ENCODE results near the gene LRWD1.
"Not testable (repeated sequence)": the region's sequence is repeated elsewhere in the genome, so short reads cannot be mapped to it uniquely, and the experiment has no call there.

LRWD1 gene

DNA sequence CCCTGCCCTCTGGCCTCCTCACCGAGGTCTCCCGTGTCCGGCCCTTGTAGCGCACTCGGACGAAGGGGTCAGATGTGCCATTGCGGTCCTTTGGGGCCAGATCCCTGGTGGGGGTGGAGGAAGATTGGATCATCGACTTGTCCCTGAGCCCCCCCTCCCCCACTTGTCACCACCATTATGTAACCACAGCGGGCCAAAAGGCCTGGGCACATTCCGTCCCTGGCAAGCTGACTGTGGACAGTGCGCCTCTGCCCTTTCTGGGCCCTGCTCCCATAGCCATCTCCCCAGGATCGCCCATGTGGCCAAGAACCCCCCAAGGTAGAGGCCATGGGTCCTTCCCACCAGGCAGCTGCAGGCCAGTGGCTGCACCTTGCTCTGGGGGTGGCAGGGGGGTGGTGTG lies 38.4 kb downstream of the LRWD1 start:
- not testable (repeated sequence) for DNase-seq

DNA sequence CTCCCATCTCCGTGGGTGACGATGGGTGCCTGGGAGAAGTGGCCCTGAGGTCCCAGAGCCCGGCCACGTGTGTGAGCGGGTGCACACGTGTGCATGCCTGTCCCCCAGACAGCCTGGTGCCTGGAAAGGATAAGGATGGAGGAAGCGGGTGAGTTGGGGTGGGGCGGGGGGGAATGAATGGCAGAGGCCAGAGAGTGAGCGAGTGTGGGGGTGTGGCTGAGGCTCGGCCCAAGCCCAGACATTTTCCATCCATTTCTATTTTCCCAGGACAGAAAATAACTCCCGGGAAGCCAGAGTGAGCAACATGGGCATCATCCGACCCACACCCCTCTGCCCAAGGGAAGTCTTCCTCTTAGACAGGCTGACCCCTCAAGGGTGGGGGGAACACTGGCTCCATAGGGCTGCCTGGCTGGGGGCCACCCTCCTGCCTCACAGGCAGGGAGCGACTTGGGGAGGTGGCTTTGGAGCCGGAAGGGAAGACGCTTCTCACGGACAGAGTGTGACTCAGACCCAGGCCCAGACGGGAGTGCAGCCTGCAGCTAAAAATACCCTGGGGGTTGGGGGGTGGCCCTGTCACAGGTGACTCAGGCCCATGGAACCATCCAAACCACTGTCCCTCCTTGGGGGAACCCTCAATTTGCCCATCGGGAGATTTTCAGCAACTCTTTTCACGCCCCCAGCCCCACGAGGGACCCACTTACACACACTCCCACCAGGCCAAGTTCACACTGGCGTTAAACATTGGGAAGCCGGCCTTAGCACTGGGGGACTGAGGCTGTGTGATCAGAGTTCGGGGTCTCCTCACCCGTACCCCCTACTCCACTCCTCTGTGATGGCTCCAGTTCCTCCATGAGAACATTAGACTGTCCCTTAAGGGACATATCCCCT lies 40.8 kb downstream of the LRWD1 start:
- DNase-seq: not testable (repeated sequence)

DNA sequence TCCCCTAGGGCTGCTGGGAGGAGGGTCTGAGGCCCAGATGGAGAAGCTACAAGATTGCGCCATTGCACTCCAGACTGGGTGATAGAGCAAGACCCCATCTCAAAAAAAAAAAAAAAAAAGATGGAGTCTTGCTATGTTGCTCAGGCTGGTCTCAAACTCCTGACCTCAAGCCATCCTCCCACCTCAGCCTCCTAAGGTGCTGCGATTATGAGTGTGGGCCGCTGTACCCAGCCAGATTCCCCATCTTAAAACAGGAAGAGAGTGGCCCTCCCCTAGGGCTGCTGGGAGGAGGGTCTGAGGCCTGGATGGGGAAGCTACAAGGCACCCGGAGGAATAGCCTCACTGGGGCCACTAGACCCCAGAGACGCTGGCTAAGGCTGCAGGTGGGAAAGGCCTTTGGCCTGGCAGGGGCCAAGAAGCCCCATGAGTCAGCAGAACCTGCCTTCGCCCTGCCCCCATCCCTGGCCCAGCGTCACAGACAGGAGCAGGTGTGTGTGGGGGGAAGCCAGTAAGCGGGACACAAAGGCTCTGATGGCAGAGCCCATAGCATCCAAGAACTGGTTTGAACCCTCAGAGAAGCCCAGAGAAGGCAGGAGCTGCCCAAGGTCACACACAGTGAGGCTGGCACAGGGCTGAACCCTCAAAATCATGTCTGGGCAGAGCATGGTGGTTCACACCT lies 42.8 kb downstream of the LRWD1 start:
- DNase-seq: not testable (repeated sequence)

DNA sequence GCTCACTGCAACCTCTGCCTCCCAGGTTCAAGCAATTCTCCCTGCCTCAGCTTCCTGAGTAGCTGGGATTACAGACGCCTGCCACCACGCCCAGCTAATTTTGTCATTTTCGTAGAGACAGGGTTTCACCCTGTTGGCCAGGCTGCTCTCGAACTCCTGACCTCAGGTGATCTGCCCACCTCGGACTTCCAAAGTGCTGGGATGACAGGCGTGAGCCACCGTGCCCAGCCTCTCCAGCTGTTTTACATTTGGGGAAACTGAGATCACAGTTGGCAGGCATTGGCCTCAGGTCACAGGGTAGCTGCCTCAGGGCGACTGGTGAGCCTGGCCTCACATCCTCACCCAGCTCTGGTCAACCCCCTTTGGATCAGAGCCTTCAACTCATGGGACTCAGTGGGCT lies 45.8 kb downstream of the LRWD1 start:
- DNase-seq: not testable (repeated sequence)

DNA sequence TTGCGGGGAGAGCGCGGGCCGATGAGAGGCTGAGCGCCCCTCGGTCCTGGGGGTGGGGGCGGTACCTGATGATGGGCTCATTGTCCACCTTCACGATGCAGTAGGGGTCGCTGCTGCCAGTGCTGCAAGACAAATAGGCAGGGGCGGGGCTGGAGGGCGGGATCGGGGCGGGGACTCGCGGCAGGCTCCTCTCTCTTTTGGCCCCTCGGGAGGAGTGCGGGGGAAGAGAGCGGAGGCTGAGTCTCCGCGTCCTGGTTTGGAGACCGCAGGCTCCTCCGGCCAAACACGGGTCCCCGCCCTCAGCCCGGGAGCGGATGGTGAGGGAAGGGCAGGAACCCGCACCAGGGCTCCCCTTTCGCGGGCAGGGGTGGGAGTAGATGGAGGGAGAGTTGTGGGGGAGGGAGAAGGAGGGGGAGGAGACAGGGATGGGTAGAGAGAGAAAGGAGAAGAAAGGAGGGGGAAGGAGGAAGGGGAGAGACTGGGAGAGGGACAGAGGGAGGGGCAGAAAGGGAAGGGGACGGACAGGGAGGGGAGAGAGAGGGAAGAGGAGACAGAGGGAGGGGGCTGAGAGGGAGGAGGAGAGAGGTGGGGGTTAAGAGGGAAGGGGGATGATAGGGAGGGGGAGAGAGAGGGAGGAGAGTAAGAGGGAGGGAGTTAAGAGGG lies 47.2 kb downstream of the LRWD1 start:
- DNase-seq: not testable (repeated sequence)

DNA sequence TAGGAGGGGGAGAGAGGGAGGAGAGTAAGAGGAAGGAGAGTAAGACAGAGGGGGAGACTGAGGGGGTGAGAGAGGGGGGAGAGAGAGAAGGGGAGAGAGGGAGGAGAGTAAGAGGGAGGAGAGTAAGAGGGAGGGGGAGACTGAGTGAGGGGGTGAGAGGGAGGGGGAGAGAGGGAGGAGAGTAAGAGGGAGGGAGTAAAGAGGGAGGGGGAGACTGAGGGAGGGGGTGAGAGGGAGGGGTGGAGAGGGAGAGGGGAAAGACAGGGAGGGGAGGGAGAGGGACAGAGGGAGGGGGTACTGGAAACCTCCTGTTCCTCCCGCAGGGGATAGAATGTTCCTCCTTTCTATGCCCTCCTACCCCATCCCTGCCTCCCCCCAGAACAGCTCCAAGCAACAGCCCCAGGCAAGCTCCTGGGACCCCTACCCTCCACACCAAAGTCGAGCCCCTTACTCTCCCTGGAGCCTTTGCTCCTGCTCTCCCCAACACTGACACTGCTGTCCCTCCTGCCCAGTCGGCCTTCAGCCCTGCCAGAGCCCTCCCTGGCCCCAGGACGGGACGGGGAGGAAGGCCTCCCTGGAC lies 47.9 kb downstream of the LRWD1 start:
- DNase-seq: not testable (repeated sequence)

DNA sequence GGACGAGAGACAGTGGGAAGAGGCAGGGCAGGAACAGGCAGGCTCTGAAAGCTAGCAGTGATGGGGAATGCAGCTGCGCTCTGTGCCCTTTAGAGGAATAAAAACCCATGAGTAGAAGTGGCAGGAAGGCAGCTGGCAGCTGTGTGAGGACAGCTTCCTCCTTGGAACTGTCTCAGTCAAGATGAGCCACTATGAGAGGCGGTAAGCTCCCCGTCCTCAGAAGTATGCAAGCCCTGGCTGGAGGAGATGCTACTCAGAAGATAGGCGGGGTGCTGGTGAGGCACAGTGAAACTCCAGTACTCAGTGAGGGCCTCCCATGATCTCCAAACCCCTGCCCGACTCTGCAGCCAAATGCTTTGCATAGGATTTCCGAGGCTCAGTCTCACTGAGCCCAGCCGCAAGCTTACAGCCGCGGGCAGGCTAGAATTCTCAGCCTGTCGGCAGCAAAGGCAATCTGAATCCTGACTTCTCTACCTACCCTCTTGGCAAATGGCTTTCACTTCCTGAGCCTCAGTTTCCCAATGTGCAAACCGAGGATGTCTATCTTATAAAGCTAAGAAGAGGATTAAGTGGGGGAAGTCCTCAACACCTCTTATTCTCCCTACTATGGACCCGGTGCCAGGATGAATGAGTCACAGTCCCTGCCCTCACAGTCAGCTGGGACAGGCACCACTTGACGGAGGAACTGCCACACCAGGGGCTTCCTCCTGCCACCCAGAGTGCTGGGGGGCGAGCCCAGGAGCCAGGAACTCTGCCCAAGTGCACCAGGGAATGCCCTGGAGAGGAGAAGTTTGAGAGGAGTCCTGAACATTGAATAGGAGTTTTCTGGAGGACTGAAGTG lies 50.3 kb downstream of the LRWD1 start:
- DNase-seq: not testable (repeated sequence)

DNA sequence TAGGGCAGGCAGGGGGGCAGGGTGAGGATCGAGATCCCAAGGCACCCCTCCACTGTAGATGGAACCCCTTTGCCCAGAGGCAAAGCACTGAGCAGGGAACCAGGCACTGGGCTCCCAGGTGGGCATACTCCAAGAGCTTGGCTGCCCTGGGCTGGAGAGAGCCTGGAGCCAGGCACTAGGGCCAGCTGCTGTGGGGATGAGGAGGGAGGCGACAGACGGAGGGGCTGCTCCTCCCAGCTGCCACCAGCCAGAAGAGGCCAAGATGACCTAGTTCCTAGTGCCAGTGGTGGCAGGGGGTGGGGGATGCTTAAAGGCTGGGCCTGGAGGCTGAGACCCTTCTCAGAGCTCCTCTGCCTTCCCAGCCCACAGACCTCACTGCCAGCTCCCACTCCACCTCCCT lies 51.1 kb downstream of the LRWD1 start:
- DNase-seq: not testable (repeated sequence)

DNA sequence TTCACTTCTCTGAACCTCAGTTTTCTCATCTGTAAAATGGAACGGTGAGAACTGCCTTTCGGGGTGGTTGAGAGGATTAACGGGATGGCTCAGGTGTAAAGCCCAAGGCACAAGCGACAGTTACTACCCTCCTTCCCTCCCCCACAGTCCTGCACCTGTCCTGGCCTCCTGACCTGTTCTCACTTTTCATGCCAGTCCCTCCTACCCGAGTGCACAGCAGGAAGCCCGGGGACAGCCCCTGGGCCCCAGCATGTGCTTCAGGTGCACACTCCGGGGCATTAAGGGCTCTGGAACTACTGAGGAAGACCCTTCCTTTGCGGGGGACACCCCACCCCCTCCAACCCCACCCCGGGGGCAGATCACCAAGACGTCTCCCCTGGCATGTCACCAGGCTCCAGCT lies 52.2 kb downstream of the LRWD1 start:
- not testable (repeated sequence) for DNase-seq

DNA sequence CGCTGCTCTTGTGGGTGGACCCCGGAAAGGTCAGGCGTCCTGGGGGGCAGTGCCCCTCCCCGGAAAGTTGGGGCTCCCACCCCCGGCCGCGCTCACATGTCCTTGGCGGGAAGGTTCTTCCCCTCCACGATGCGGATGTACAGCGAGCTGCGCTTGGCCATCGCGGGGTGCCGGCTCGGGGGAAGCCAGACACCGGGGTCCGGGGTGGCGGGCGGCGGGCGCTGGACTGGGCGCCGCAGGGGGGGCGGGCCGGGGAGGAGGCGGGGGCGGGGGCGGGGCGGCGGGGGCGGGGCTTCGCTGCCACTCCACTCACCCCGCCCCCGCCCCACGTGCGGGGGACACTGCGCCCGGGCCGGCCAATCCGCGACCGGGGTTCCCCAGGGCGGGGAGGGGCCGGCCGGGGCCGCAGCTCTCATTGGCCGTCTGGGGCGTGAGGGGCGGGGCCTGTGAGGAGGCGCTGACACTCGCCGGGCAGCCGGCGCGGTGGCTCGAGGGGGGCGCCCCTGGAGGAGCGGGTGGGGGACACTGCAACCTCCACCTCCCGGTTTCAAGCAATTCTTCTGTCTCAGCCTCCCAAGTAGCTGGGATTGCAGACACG lies 52.9 kb downstream of the LRWD1 start, which contains the start of gene RASA4B:
TSS of gene RASA4B (minus strand) at position 228 of the 598 bp plus-strand sequence. CDS start at position 161, 67 bp downstream.
- DNase-seq: not testable (repeated sequence)

DNA sequence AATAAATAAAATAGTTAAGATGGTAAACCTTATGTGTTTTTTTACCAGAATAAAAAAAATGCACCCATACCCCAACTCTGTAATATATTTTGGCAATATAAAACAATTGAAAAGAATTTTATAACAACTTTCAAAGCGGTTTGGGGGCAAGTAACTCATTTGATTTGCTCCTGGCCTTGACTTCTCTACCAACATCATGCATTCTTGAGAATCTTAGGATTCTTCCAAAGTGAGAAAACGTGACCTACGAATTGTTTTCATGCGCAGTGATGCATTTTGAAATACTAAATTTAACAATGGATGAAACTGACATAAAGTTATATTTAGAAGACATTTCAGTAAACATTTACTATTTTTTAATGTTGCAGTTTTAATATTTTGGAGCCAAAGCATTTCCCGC lies 56.0 kb downstream of the LRWD1 start:
- not testable (repeated sequence) for DNase-seq

All from CD4-positive, alpha-beta T cell treated with Interleukin-4 for 4 hours (primary cell).